Endothelial cell of umbilical vein (primary cell): ENCODE data around the gene DLX6. TPM values are rescaled to one million over a fixed set of nuclear protein-coding genes. Genes with fewer than 3 reads are reported as not detected.

ENCODE experiments used
- BruUV-seq: library from RNA; stranded (reverse); fragments of 400-500 nt; replicated peaks from 2 replicates; lab custom pipeline; 2021; lab: Mats Ljungman, UMichigan
- CTCF ChIA-PET: fragments of 300-600, 350-600 bp; sonication (Branson Sonifier 250); formaldehyde crosslinking; loops from one replicate; lab custom pipeline; 2021; ENCODE audit warnings: antibody characterized with exemption, inconsistent platforms; lab: Charles Lee
- POLR2A ChIA-PET: fragments of 300-600, 350-600 bp; sonication (Branson Sonifier 250); formaldehyde crosslinking; loops from one replicate; lab custom pipeline; 2021; ENCODE audit warnings: antibody characterized with exemption, inconsistent platforms; lab: Charles Lee
- DNase-seq: peaks from one replicate; pipeline ENCODE4 v3.0.0-alpha.2; 2011; ENCODE audit warnings: low read depth, low spot score
- FAIRE-seq: peaks from 2 replicates; lab custom pipeline; 2011; peaks lifted over from hg19 to GRCh38; lab: Jason Lieb, UNC
- H2AFZ ChIP-seq: 2 replicates; pipeline ENCODE4 v1.6.0; 2012; ENCODE audit warnings: low read depth, low read length, control low read depth, inconsistent platforms
- H3K27ac ChIP-seq: 2 replicates; pipeline ENCODE4 v1.5.1; 2011; ENCODE audit warnings: low read depth, mild to moderate bottlenecking, control low read depth, low read length, moderate library complexity; ENCODE audit not compliant: insufficient read depth
- H3K27me3 ChIP-seq, 2 experiments: 2 replicates each; pipeline versions ENCODE4 v1.6.0 to v1.6.1; 2011; ENCODE audit warnings: low read length in 2 of 2, mixed read lengths in 1 of 2; ENCODE audit not compliant: control insufficient read depth in 2 of 2, insufficient read depth in 2 of 2
- H3K36me3 ChIP-seq, 2 experiments: 2 replicates in 1 of 2; 3 replicates in 1 of 2; pipeline ENCODE4 v1.5.1; 2011; ENCODE audit warnings: low read length in 2 of 2, mild to moderate bottlenecking in 1 of 2, moderate library complexity in 1 of 2; ENCODE audit not compliant: control insufficient read depth in 2 of 2, insufficient read depth in 2 of 2; ENCODE audit errors: extremely low read depth in 1 of 2
- H3K4me1 ChIP-seq: 3 replicates; pipeline ENCODE4 v1.5.1; 2011; ENCODE audit warnings: mild to moderate bottlenecking, low read length; ENCODE audit not compliant: control insufficient read depth, insufficient read depth; ENCODE audit errors: extremely low read depth
- H3K4me2 ChIP-seq: 2 replicates; pipeline ENCODE4 v1.6.1; 2011; ENCODE audit warnings: low read length, control low read depth, mixed read lengths; ENCODE audit not compliant: insufficient read depth
- H3K4me3 ChIP-seq, 3 experiments: fragments of 200-600 bp in 1 of 3; sonication (generic), shearing (Covaris generic) in 1 of 3; replicated peaks in 1 of 3; 2 replicates each; pipeline ENCODE4 v1.5.1; 2011 to 2016; ENCODE audit warnings: control low read depth in 3 of 3, low read length in 3 of 3, mild to moderate bottlenecking in 2 of 3, inconsistent platforms in 1 of 3, low read depth in 1 of 3, moderate library complexity in 1 of 3; ENCODE audit not compliant: insufficient read depth in 1 of 3
- H3K79me2 ChIP-seq: 2 replicates; pipeline ENCODE4 v1.6.0; 2012; ENCODE audit warnings: low read length, inconsistent platforms; ENCODE audit not compliant: control insufficient read depth, insufficient read depth
- H3K9ac ChIP-seq: replicated peaks from 2 replicates; pipeline ENCODE3; 2011; ENCODE audit warnings: low read length, control low read depth; ENCODE audit not compliant: insufficient read depth; ENCODE audit errors: extremely low read depth
- H3K9me1 ChIP-seq: replicated peaks from 3 replicates; pipeline ENCODE4 v1.6.0; 2011; ENCODE audit warnings: mild to moderate bottlenecking, low read length; ENCODE audit not compliant: control insufficient read depth, insufficient read depth; ENCODE audit errors: extremely low read depth
- H3K9me3 ChIP-seq: replicated peaks from 2 replicates; pipeline ENCODE4 v1.5.1; 2012; ENCODE audit warnings: low read length, inconsistent platforms; ENCODE audit not compliant: control insufficient read depth, insufficient read depth
- H4K20me1 ChIP-seq: replicated peaks from 2 replicates; pipeline ENCODE3; 2011; ENCODE audit warnings: mild to moderate bottlenecking, low read length; ENCODE audit not compliant: control insufficient read depth, insufficient read depth; ENCODE audit errors: extremely low read depth
- CTCF ChIP-seq, 2 donors: IDR thresholded peaks; 1 replicate in 1 of 2; 2 replicates in 1 of 2; pipeline ENCODE4 v1.5.1; 2011; ENCODE audit warnings: low read length in 2 of 2, mild to moderate bottlenecking in 2 of 2, moderate library complexity in 2 of 2, control low read depth in 1 of 2, inconsistent platforms in 1 of 2, low read depth in 1 of 2; ENCODE audit not compliant: insufficient read depth in 1 of 2; ENCODE audit errors: extremely low read depth in 1 of 2
- EZH2 ChIP-seq: IDR thresholded peaks from 2 replicates; pipeline ENCODE4 v1.6.1; 2012; ENCODE audit warnings: borderline replicate concordance, low read depth, mild to moderate bottlenecking, moderate library complexity, low read length, inconsistent platforms; ENCODE audit not compliant: severe bottlenecking
- FOS ChIP-seq: IDR thresholded peaks from 2 replicates; pipeline ENCODE4 v1.6.1; 2011; ENCODE audit warnings: mild to moderate bottlenecking, low read length, moderate library complexity, borderline replicate concordance; ENCODE audit not compliant: insufficient read depth
- GATA2 ChIP-seq: IDR thresholded peaks from 2 replicates; pipeline ENCODE4 v1.7.0; 2011; ENCODE audit warnings: low read depth, mild to moderate bottlenecking, moderate library complexity, mixed read lengths, low read length; ENCODE audit not compliant: insufficient read length, insufficient read depth
- JUN ChIP-seq: IDR thresholded peaks from 2 replicates; pipeline ENCODE4 v1.6.1; 2011; ENCODE audit warnings: borderline replicate concordance, low read depth; ENCODE audit not compliant: insufficient read length, insufficient read depth
- MAX ChIP-seq: IDR thresholded peaks from 2 replicates; pipeline ENCODE4 v1.6.1; 2011; ENCODE audit not compliant: insufficient read depth, insufficient read length
- MYC ChIP-seq: IDR thresholded peaks from one replicate; pipeline ENCODE4 v1.6.1; 2011; ENCODE audit warnings: mild to moderate bottlenecking, low read depth, low read length
- POLR2A ChIP-seq: IDR thresholded peaks from 2 replicates; pipeline ENCODE4 v1.6.1; 2012; ENCODE audit warnings: low read depth, mild to moderate bottlenecking, control low read depth, low read length
- POLR2AphosphoS5 ChIP-seq: IDR thresholded peaks from 2 replicates; pipeline ENCODE4 v1.6.1; 2012; ENCODE audit warnings: low read depth, mild to moderate bottlenecking, control low read depth, low read length, moderate library complexity; ENCODE audit not compliant: insufficient read depth
- dilution Hi-C: fragments of 300-500 bp; cut with MboI; formaldehyde crosslinking; loops from one replicate; pipeline ENCODE4 v1.15.0; 2019; ENCODE audit warnings: low sequenced_read_pairs; ENCODE audit not compliant: extremely low pct_ligation_motif_present
- intact Hi-C: fragments of 100-400 bp; cut with micrococcal nuclease; formaldehyde crosslinking; loops from one replicate; pipeline ENCODE4 v1.10.0; 2022
- polyA plus RNA-seq, 4 experiments: library from polyadenylated mRNA; depleted of rRNA in 3 of 4; stranded (reverse) in 3 of 4; unstranded in 1 of 4; fragments of >200 nt; gene quantifications; 2 replicates each; pipeline versions ENCODE4 v1.2.1 to v1.2.3, GENCODE V29; 2011 to 2012; ENCODE audit warnings: missing spikeins in 1 of 4
- total RNA-seq: library from RNA; stranded (reverse); gene quantifications from 2 replicates; pipeline ENCODE4 v1.2.3, GENCODE V29; 2021

Gene DLX6
- total and polyA plus RNA-seq, 2 donors (not counting 3 experiments of a cell fraction or from before 2014, with no cell fraction given) = not detected

- dilution Hi-C loops = no loop called here
- no peak overlapping the region for H3K4me3 ChIP-seq
- no peaks in the 10 kb centered on the region for H3K36me3 ChIP-seq
- POLR2A ChIA-PET = no interaction called here
- no peaks in the 10 kb centered on the region for H4K20me1 ChIP-seq
- intact Hi-C loops = loop anchor here (2.0 kb wide), 1 partner anchor 15 kb away; no protein-coding TSS in a partner anchor
- no peak overlapping the region for H3K4me2 ChIP-seq
- no peak for DNase-seq
- BruUV-seq = no TSS peak
- no peak overlapping the region for H3K9ac ChIP-seq
- H3K27me3 ChIP-seq = peaks cover 96 to 98% of the 10 kb centered on the region in 2 experiments
- no peaks in the 10 kb centered on the region for H3K9me1 ChIP-seq
- H2AFZ ChIP-seq = no peak overlapping the region
- TF ChIP-seq FOS (no peak), GATA2 (no peak), EZH2 (no peak), JUN (no peak), POLR2A (no peak), MYC (no peak), CTCF (IDR thresholded peaks at IDR 0.05; ENCODE audit: extremely low read depth in 1 of 2, insufficient read depth in 1 of 2, low read depth in 1 of 2, low read length in 2 of 2) (no peak), POLR2AphosphoS5 (no peak), MAX (no peak)
- CTCF ChIA-PET = interaction anchor here (7.4 kb wide), 1 partner anchor 9 kb away, joined by 48 read pairs; no protein-coding TSS in a partner anchor
- H3K79me2 ChIP-seq = no peaks in the 10 kb centered on the region
- H3K4me1 ChIP-seq = no peaks in the 10 kb centered on the region
- no peak for FAIRE-seq
- H3K9me3 ChIP-seq = no peaks in the 10 kb centered on the region
- H3K27ac ChIP-seq = no peak overlapping the region
These were observed 12.1 kb downstream of the DLX6 start for GRCh38 chr7:97017192-97018125.
